ENCODE data around the gene TOX2. TPM values are rescaled to one million over a fixed set of nuclear protein-coding genes. Genes with fewer than 3 reads are reported as not detected.

The TOX2 gene
- total and polyA plus RNA-seq, 9 donors, result 0.69 to 5.6 (median 1.8) TPM

DNA sequence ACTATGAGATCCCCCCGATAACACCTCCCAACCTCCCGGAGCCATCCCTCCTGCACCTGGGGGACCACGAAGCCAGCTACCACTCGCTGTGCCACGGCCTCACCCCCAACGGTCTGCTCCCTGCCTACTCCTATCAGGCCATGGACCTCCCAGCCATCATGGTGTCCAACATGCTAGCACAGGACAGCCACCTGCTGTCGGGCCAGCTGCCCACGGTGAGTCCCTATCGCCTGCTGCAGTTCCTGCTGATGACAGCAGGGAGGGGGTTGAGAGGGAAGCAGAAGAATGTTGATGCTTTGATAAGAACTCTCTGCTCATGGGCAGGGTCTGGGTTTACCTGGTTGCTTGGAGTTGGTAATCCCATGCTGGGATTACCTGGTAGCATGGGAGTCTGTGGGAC lies 91.9 kb downstream of the TOX2 start:
- H3K4me3 ChIP-seq, result no peak overlapping the region
- intact Hi-C loops (cut with DNase I), result no loop called here
- no peaks in the 10 kb centered on the region for H3K9me3 ChIP-seq
- H3K36me3 ChIP-seq, result no peaks in the 10 kb centered on the region
- no peak overlapping the region for H3K27ac ChIP-seq
- 83 to 89% (median 85%) methylated on average over 9 of the region's 9 CpGs for WGBS, 3 donors
- H3K27me3 ChIP-seq, result no peaks in the 10 kb centered on the region
- TF ChIP-seq CTCF (IDR thresholded peaks at IDR 0.05) (no peak), POLR2A (IDR thresholded peaks at IDR 0.05) (no peak), EP300 (IDR thresholded peaks at IDR 0.05) (no peak)
- H3K4me1 ChIP-seq (ENCODE audit: insufficient read depth), result no peaks in the 10 kb centered on the region
- DNase-seq, result no peak

DNA sequence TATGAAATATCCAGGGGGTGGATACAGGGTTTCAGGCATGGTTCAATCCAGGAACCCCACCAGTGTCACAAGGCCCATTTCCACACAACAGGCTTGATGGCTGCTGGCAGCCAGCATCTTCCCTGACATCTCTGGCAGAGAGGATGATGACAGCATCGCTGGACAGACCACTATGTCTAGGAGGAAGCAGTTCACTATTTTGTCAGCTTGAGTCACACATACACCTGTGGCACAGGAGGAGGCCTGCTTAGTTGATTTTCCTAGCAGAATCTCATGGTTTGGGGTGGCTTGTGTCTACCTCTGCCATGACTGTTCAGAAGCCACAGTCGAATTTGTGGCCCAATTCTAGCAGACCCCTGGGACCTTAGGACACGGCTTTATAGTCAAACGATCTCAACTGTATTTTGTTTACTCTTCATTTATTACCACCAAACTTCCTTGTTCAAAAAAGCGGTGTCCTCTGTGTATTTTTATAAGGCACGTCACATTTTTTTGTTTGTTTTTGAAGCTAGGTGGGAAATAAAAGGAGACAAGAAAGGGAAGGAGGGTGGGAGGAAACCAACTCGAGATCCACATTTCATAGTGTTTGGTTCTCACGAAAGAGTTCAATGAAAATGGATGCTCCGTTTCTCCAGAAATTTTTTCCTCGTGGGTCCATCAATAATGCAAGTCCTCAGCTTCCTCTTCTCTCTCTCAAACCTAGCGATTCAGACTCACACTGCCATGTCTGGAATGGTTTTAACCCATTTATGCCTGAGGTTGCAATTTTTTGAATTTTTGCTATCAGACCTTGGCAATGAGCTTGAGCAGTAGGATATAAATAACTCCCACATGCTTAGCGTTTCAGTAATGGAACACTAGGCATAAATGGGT lies 94.4 kb downstream of the TOX2 start:
- TF ChIP-seq POLR2A (IDR thresholded peaks at IDR 0.05), result no peak
- TF ChIP-seq EP300 (IDR thresholded peaks at IDR 0.05), result no peak
- no peak for TF ChIP-seq CTCF (IDR thresholded peaks at IDR 0.05)

DNA sequence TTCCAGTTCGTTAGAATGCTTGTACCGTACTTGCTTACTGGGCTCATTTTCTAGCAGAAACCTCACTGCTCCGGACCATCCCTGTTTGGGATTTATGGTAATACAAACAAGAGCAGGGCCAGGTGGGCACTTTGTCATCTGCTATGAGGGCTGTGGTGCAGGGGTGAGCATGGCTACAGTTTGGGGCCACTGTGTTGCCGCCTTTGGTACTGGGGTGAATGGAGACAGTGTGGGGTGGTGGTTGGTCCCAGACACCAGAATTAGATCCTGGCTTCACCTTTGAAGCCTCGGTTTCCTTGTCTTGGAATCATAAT lies 95.0 kb downstream of the TOX2 start:
- DNase-seq, result no peak
- intact Hi-C loops (cut with DNase I), result no loop called here

More for the DNA sequence above, 94.4 kb downstream of the TOX2 start:
- no peak overlapping the region for H3K27ac ChIP-seq
- H3K9me3 ChIP-seq, result no peaks in the 10 kb centered on the region
- H3K27me3 ChIP-seq, result no peaks in the 10 kb centered on the region
- no peak overlapping the region for H3K4me3 ChIP-seq
- no peaks in the 10 kb centered on the region for H3K4me1 ChIP-seq (ENCODE audit: insufficient read depth)
- no peak for DNase-seq
- intact Hi-C loops (cut with DNase I), result no loop called here
- no peaks in the 10 kb centered on the region for H3K36me3 ChIP-seq
- WGBS, 3 donors, result 33 to 35% (median 33%) methylated on average over 12 of the region's 12 CpGs

GRCh38 chr20:44010162-44010704 lies 95.6 kb downstream of the TOX2 start:
- WGBS, 3 donors, result 59 to 61% (median 59%) methylated on average over 9 of the region's 9 CpGs
- no peaks in the 10 kb centered on the region for H3K4me1 ChIP-seq (ENCODE audit: insufficient read depth)
- intact Hi-C loops (cut with DNase I), result no loop called here
- H3K36me3 ChIP-seq, result no peaks in the 10 kb centered on the region
- no peak overlapping the region for H3K27ac ChIP-seq
- no peaks in the 10 kb centered on the region for H3K27me3 ChIP-seq
- TF ChIP-seq POLR2A (IDR thresholded peaks at IDR 0.05), result no peak
- no peak for TF ChIP-seq EP300 (IDR thresholded peaks at IDR 0.05)
- TF ChIP-seq CTCF (IDR thresholded peaks at IDR 0.05), result no peak
- no peak for DNase-seq
- H3K4me3 ChIP-seq, result no peak overlapping the region
- no peaks in the 10 kb centered on the region for H3K9me3 ChIP-seq

More for the DNA sequence above, 95.0 kb downstream of the TOX2 start:
- no peaks in the 10 kb centered on the region for H3K36me3 ChIP-seq
- H3K4me1 ChIP-seq (ENCODE audit: insufficient read depth), result no peaks in the 10 kb centered on the region
- no peak overlapping the region for H3K4me3 ChIP-seq
- H3K27me3 ChIP-seq, result no peaks in the 10 kb centered on the region
- TF ChIP-seq EP300 (IDR thresholded peaks at IDR 0.05) (no peak), POLR2A (IDR thresholded peaks at IDR 0.05) (no peak), CTCF (IDR thresholded peaks at IDR 0.05) (no peak)
- no peaks in the 10 kb centered on the region for H3K9me3 ChIP-seq
- whole genome bisulfite sequencing, 3 donors, result 38 to 43% (median 41%) methylated on average over 5 of the region's 5 CpGs
- H3K27ac ChIP-seq, result no peak overlapping the region

Data from ovary (tissue), 9 donors.